HG02588 (cell line): ENCODE data around the gene CYP4Z1.
"Not testable (repeated sequence)": the region's sequence is repeated elsewhere in the genome, so short reads cannot be mapped to it uniquely, and the experiment has no call there.

ENCODE experiments used
- ATAC-seq: cut with Tn5 transposase; IDR thresholded peaks from one replicate; pipeline ENCODE4 v1.9.1; 2021; ENCODE audit warnings: mild to moderate bottlenecking, moderate library complexity; ENCODE audit not compliant: unreplicated experiment

Gene CYP4Z1, protein sequence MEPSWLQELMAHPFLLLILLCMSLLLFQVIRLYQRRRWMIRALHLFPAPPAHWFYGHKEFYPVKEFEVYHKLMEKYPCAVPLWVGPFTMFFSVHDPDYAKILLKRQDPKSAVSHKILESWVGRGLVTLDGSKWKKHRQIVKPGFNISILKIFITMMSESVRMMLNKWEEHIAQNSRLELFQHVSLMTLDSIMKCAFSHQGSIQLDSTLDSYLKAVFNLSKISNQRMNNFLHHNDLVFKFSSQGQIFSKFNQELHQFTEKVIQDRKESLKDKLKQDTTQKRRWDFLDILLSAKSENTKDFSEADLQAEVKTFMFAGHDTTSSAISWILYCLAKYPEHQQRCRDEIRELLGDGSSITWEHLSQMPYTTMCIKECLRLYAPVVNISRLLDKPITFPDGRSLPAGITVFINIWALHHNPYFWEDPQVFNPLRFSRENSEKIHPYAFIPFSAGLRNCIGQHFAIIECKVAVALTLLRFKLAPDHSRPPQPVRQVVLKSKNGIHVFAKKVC

DNA sequence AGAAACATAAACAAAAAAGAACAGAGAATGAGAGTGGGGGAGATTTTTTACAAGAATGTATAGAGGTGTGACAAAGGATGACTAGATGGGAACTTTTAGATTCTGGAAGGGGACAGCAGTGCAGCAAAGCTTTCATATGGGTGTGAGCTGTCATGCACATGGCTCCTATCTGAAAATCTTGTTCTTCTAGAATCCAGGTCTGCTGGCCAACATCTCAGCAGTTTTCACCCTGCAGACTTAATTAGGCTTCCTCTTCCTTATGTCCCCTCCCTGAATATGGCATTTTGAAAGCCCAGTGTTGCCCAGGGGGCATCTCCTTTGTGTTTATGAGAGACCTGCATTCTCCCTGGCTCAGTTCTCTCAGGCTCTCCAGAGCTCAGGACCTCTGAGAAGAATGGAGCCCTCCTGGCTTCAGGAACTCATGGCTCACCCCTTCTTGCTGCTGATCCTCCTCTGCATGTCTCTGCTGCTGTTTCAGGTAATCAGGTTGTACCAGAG is at the start of gene CYP4Z1:
Gene CYP4Z1 (plus strand): TSS at position 135 of the 498 bp plus-strand sequence. CDS start 260 bp downstream, at position 395.
- ATAC-seq, result no peak

DNA sequence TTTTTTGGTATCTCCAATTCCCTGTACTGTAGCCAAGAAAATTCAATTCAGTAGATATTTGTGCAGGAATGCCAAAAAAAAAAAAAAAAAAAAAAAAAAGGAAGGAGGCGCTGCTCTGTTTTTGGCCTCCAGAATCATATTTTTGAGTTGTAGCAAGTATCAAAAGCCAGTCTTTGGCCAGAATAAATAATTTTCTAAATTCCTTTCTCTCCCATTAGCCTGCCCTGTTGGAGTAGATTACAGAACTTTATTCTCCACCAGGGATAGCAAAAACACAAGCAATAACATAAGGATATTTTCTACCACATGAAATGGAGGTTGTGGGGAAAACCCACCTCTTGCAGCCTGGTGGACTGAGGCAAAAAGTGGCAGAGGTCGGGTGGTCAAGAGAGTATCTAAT is 46.0 kb upstream of the CYP4Z1 start:
- no peak for ATAC-seq

DNA sequence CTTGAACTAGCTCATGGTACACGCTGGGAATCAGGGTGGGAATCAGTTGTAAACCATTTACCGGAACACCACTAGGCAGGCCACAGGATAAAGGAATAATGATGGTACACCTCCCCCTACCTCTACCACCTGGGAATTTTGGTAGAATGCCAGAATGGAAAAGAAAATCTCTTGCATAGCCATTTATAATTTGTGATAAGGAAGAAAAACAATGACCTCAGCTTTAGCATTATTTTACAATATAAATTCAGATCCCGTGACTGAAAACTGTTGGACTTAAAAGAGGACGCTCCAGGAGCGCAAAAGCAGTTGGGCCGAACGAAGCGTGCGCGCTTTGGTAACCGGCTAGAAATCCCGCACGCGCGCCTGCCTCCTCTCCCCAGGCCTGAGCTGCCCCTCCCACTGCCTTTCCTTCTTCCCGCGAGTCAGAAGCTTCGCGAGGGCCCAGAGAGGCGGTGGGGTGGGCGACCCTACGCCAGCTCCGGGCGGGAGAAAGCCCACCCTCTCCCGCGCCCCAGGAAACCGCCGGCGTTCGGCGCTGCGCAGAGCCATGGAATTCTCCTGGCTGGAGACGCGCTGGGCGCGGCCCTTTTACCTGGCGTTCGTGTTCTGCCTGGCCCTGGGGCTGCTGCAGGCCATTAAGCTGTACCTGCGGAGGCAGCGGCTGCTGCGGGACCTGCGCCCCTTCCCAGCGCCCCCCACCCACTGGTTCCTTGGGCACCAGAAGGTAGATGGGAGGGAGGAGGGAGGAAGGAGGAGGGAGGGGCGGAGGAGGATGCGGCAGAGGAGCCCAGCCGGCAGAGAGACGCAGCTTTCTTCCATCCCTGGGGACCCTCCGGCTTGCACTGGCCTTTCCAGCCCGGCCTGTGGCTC is 43.5 kb upstream of the CYP4Z1 start, which contains the start of gene CYP4X1:
Gene CYP4X1 (plus strand): TSS at position 402 of the 873 bp plus-strand sequence. CDS start 149 bp downstream, at position 551.
- no peak for ATAC-seq

DNA sequence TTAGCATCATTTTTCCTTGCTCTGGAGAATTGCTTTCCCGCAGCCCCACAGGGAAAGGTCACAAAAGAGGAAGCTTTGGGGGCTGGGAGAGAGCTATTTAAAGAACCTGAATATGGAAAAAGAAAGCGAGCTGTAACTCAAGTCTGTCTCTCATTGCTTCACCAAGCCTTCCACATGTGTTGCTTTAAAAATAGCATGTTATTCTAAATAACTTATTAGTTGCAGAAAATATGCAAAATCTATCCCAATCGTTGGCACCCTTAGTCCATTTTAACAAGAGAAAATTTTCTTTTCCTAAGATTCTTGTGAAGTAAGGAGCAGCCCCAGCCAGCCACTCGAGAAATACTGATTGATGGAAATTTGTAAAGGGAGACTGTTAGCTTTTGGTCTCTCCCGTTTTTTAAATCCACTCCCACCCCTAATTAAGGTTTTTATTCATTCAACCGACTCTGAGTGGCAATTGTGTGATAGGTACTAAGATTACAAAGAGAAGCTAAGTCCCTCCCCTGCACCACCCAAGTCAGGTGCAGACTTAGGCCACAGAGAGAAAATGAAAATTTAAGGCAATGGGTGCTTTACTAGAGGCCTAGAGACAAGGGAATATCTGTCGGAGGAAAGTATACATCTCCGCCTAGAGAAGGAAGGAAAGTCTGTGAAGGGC is 42.8 kb upstream of the CYP4Z1 start:
- no peak for ATAC-seq

DNA sequence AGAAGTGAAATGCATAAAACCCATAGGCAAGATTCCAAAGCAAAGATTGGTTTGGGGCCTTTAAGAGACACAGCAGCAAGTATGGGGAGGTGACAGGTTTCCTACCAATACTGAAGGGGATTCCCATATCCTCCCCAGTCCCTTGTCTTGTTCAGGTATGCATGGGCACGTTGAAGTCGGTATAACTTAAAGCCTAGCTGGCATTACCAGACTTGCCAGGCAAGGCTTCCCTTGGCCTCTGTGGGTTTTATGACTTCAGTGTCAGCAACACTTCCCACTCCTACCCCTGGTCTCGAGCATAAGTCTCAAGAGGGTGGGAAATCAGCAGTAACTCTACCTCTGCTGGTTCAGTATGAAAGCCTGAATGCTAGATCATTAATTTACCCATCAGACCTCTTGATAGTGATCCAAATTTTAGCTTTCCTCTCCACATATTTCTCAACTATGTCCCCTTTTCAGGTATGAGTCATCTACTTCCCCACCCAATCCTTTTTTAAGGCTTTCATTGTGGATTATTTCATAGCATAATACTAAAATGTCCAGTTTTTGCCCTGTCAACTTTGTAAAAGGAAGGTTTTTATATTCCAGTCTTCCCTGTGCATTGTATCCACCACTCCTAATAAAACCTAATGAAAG is 36.7 kb upstream of the CYP4Z1 start:
- no peak for ATAC-seq

DNA sequence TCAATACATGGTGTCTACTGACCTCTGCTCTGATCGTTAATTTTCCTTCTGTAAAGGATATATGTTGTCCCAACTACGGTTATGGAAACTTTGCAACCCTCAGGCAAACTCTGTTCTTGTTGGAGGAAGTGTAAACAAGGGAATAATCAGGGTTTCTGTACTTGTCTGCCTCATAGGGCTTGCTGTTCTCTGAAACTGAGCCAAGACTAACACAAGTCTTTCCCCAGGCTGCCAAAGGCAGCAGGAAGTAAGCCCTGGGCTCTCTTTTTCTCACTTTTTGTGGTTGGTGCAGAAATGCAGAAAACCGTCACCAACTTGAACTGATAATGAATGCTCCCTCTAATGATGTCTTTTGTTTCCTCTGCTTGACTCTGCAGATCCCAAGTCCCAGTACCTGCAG is 36.0 kb upstream of the CYP4Z1 start:
- no peak for ATAC-seq

DNA sequence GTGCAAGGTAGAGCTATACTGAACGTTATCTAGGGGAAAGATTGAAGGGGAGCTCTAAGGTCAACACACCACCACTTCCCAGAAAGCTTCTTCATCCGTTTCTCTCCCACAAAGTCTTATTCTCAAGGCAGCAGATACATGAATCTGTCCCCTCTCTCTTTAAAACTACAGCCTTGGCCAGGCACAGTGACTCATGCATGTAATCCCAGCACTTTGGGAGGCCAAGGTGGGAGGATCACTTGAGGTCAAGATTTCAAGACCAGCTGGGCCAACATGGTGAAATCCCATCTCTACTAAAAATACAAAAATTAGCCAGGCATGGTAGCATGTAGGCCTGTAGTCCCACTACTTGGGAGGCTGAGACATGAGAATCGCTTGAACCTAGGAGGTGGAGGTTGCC is 35.4 kb upstream of the CYP4Z1 start:
- ATAC-seq, result no peak

DNA sequence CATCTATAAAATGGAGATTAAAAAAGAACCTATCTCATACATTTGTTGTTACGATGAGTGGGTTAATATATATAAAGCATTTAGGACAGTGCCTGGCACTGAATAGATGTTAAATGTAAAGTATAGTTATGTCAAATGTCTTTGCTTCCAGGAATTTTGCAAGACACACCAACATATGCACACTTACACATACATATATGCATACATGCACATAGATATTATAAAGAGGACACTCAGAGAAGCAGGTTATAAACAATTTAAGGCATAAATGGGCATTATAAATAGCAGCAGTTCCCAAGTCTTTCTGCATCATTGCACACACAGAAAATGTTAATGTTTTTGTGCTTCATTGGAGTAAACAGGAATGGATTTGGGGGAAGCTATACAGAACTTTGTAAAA is 30.3 kb upstream of the CYP4Z1 start:
- ATAC-seq, result no peak

DNA sequence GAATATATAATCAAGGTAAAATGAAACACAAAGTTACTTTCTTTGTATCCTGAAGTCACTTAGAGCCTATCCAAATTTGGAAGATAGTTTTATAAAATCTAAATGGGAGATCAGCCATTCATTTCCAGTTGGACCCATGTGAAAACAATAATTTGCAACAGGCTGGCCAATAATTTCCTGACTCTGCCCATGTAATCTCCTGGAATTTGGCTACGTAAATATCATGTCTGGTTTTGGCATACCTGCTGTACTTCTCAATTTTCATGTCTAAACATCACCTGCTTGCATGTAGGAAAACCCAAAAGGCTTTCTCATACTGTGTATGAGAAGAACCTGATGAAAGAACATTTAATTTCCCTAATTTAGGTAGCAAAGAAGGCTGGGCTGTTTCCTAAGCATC is 7.7 kb upstream of the CYP4Z1 start:
- no peak for ATAC-seq

DNA sequence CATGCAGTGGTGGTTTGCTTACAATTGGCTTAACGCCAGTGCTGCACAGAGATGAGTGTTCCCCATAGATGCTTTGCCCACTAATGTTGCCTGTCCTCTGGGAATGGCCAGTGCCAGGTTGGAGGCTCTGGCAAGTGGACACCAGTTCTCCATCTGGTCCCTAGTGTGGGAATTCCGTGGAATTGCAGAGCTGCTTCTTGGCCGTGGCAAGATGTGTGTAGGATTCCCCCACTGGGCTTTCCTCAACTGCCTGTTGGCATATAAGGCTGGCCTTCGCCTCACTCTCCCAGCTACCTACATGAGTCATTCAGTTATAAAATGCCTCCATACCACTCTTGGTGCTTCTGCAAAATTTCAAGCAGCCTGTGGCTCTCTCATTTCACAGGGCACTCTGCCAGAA is 2.0 kb downstream of the CYP4Z1 start:
- ATAC-seq, result not testable (repeated sequence)

DNA sequence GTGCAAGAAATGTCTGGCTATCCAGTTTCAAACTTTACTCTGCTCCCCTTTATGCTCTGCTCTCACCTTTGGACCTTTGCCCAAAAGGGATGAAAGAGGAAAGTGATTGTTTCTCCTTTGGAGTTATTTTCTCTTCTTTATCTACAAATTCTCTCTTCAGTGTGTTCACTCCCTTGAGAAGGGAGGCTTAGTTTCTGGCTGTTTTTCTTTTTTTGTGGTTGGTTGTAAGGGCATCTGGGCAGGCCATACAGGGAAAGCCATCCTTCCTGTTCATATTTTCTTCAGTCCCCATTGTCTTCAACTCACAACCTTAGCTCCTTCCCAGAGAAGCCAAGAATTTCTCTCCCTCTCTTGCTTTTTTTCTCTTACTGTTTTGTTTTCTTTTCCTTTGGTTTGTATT is 2.5 kb downstream of the CYP4Z1 start:
- not testable (repeated sequence) for ATAC-seq

DNA sequence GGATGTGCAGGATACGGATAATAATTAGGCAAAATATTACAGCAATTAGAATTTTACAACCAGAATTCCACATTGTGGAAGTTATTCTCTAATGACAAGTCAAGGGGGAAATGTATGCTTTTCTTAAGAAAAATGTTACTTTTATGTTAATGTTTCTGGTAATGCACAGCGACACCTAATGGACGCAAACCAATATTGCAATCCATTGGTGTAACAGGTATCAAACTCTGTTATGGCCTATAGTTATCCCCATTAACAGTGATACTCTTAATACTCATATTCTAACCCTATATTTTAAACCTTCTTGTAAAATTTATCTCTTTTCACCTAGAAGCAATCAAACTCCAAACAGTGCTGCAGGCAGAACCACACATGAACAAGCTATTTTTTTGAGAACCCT is 22.3 kb downstream of the CYP4Z1 start:
- ATAC-seq, result not testable (repeated sequence)

DNA sequence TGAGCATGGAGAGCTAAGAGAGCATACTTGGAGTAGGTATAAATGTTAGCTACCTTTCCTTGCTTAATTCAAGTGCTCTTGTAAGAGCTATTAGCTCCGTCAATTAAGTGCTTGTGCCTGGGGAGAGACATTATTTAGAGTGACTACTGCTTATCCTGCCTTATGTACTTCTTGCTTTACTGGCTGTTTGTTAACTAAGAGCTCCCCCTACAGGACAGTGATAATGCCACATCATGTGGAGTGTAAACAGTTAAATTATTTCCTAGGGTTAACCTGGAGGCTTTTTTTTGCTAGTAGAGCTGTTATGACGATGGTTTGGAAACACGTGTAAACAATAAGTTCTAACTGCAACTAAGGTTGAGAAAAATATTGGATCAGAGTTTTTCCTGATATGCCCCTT is 24.4 kb downstream of the CYP4Z1 start:
- not testable (repeated sequence) for ATAC-seq

DNA sequence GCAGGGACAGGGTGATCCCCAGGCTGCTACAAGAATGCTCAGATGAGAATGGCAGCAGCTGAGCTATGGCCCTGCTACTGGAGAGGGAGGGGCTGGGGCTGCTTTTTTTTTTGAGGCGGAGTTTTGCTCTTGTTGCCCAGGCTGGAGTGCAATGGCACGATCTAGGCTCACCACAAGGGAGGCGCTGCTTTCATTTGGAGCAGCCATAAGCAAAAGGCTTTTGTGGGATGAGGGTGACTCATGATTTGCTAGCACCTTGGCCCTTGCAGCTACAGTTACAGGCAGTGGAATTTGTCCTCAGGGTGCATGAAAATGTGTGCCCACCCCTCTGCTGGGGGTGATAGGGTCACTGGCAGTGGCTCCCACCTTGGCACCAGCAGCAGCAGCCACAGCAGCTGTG is 37.8 kb downstream of the CYP4Z1 start:
- no peak for ATAC-seq

DNA sequence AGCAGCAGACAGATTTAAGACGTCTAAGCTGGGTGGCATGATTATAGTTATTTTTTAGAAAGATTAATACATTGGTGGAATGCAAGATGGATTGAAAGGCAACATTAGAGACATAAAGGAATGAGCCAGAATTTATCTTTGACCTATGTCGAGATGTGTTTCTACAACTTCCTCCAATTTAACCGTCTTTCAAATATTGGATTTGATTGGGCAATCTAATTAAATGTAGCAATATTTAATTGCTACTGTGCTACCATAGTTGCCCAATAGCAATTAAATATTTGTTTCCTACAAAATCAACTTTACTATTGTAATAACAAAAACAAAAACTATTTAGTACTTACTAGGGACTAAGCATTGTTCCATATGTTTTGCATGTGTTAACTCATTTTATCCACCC is 39.8 kb downstream of the CYP4Z1 start:
- ATAC-seq, result no peak

DNA sequence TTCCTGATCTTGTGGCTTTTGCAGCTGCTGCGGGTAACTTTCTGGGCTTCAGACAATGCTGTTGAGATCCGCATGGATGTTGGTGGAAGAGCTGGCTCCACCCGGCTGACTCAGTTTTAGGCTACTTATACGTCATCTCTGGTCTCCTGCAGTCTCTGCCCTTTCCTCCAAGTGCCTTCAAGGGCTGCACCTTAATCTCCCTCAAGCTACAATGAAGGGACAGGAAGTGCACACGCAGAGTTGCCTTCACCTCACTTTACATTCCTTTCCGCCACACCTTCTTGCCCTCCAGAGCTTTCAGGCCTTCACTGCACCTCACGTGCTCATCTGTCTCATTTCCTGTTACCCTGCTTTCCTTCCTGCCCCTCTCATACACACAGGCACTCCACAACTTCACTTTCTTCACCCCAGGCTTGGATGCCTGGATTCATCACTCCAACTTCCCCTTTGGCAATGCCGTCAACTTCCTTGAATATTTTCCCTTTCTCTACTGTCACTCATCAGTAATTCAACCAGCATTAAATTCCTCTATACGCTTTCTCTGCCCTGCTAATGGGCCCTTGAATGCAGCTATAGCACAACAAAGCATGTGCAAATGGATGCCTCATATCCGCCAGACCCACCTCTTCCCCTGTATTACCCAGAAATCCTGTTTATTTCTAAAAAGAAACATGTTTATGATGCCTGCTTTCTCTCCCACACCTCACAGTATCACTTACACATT is 41.0 kb downstream of the CYP4Z1 start:
- not testable (repeated sequence) for ATAC-seq

DNA sequence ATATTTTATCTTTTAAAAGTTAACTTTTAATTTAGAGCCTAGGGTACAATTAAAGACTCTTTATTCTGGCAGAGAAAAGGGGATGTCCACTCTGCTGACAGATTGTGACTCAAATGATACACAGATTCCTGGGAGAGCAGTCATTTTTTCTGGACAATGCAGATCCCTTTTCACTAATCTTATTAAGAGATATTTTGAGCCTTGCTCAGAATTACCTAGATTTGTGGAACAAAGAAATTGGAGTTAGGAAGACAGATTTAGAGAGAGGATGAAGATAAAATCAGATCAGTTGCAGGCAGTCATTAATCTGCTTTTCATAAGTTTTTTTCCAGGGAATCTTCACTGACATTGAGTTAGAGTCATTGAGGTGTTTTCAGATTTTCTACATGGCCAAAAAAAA is 42.5 kb downstream of the CYP4Z1 start:
- not testable (repeated sequence) for ATAC-seq

DNA sequence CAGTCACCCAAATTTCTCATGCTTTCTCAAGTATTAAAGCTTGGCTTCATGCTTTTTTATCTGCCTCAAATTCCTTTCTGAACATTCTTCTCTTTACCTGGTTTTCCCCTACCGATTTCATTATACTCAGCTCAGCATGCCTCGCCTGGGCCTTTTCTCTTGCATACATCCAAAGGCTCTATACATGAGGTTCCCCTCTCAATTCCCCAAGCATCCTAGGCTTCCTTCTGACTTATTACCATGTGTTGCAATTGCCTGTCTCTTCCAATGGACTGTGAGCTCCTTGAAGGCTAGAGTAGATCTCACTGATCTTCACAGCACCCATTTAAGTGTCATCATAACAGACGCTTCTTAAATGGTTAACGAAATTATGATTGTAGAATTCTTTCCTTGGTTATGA is 46.1 kb downstream of the CYP4Z1 start:
- no peak for ATAC-seq

DNA sequence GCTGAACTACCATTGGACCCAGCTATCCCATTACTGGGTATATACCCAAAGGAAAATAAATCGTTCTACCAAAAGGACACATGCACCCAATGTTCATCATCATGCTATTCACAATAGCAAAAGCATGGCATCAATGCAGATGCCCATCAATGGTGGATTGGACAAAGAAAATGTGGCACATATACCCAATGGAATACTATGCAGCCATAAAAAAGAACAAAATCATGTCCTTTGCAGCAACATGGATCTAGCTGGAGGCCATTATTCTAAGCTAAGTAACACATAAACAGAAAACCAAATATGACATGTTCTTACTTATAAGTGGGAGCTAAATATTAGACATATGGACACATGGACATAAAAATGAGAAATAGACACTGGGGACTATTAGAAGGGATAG is 54.0 kb downstream of the CYP4Z1 start:
- not testable (repeated sequence) for ATAC-seq

DNA sequence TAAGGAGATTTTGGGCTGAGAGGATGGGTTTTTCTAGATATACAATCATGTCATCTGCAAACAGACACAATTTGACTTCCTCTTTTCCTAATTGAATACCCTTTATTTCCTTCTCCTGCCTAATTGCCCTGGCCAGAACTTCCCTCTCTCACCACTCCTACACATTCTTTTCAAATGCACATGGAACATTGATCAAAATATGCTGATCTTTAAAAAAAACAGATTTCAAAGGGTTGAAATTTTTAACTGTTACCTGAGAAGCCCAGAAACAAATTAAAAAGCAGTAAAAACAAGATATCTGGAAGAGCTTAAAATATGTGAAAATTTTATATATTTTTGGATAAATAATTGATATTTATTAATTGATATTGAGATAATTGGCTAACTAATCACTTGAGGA is 57.8 kb downstream of the CYP4Z1 start:
- not testable (repeated sequence) for ATAC-seq
